ENCODE data around the gene CNIH1. TPM values are rescaled to one million over a fixed set of nuclear protein-coding genes. Genes with fewer than 3 reads are reported as not detected.

CNIH1 gene
- total RNA-seq, 1 donor from 2014 or later = 101 TPM

- DNase-seq (no peak), ATAC-seq (no peak)
- no peaks in the 10 kb centered on the region for H3K4me1 ChIP-seq
- no peak overlapping the region for H3K4me3 ChIP-seq
- peaks cover 14% of the 10 kb centered on the region for H3K36me3 ChIP-seq
- intact Hi-C loops (cut with DNase I) = no loop called here
- no peak overlapping the region for H3K27ac ChIP-seq
- TF ChIP-seq CTCF (IDR thresholded peaks at IDR 0.05) = no peak
- H3K9me3 ChIP-seq = no peaks in the 10 kb centered on the region
- H3K27me3 ChIP-seq (ENCODE audit: low read depth) = no peaks in the 10 kb centered on the region
Measured at GRCh38 chr14:54475187-54475899, 34.2 kb upstream of the CNIH1 start.

- TF ChIP-seq CTCF (IDR thresholded peaks at IDR 0.05) = no peak
- no peak overlapping the region for H3K27ac ChIP-seq
- no peak overlapping the region for H3K4me3 ChIP-seq
- H3K36me3 ChIP-seq = peaks cover 10% of the 10 kb centered on the region
- no peaks in the 10 kb centered on the region for H3K4me1 ChIP-seq
- DNase-seq = no peak
- H3K9me3 ChIP-seq = no peaks in the 10 kb centered on the region
- intact Hi-C loops (cut with DNase I) = no loop called here
- no peak for ATAC-seq
- H3K27me3 ChIP-seq (ENCODE audit: low read depth) = no peaks in the 10 kb centered on the region
Measured at GRCh38 chr14:54474232-54474793, 33.1 kb upstream of the CNIH1 start.

- Histone ChIP-seq H3K4me1 (no peaks in the 10 kb centered on the region), H3K36me3 (no peaks in the 10 kb centered on the region), H3K27me3 (ENCODE audit: low read depth) (no peaks in the 10 kb centered on the region), H3K27ac (no peak overlapping the region), H3K4me3 (no peak overlapping the region), H3K9me3 (no peaks in the 10 kb centered on the region)
- no peak for DNase-seq
- no peak for ATAC-seq
- TF ChIP-seq CTCF (IDR thresholded peaks at IDR 0.05) = no peak
- intact Hi-C loops (cut with DNase I) = no loop called here
Measured at GRCh38 chr14:54472315-54472714, 31.1 kb upstream of the CNIH1 start.

GRCh38 chr14:54471641-54472040 lies 30.5 kb upstream of the CNIH1 start:
- H3K4me3 ChIP-seq = no peak overlapping the region
- DNase-seq = no peak
- H3K36me3 ChIP-seq = no peaks in the 10 kb centered on the region
- ATAC-seq = no peak
- no peaks in the 10 kb centered on the region for H3K4me1 ChIP-seq
- no peaks in the 10 kb centered on the region for H3K27me3 ChIP-seq (ENCODE audit: low read depth)
- H3K27ac ChIP-seq = no peak overlapping the region
- intact Hi-C loops (cut with DNase I) = no loop called here
- H3K9me3 ChIP-seq = no peaks in the 10 kb centered on the region
- no peak for TF ChIP-seq CTCF (IDR thresholded peaks at IDR 0.05)

GRCh38 chr14:54470701-54471100 lies 29.5 kb upstream of the CNIH1 start:
- H3K9me3 ChIP-seq = no peaks in the 10 kb centered on the region
- H3K27ac ChIP-seq = no peak overlapping the region
- H3K4me1 ChIP-seq = no peaks in the 10 kb centered on the region
- DNase-seq (no peak), ATAC-seq (no peak)
- no peaks in the 10 kb centered on the region for H3K36me3 ChIP-seq
- intact Hi-C loops (cut with DNase I) = no loop called here
- H3K4me3 ChIP-seq = no peak overlapping the region
- H3K27me3 ChIP-seq (ENCODE audit: low read depth) = no peaks in the 10 kb centered on the region
- TF ChIP-seq CTCF (IDR thresholded peaks at IDR 0.05) = no peak

Measured in lower lobe of right lung (tissue), 2 donors.